Stomach (tissue), 4 donors: Measurements from ENCODE around the gene HNRNPUL1.

Experiments
- POLR2AphosphoS5 ChIP-seq, 3 donors: sonication (generic); formaldehyde crosslinking; IDR thresholded peaks; one replicate each; pipeline ENCODE4 v1.6.1; 2016; ENCODE audit warnings: antibody characterized with exemption in 3 of 3
- TF ChIP-seq, protein P1 (sequence below), 7 experiments: fragments of 450-650 bp in 4 of 7; fragments of 200-600 bp in 3 of 7; sonication (generic) in 3 of 7; IDR thresholded peaks; one replicate each; pipeline ENCODE4 v1.5.1; 2016 to 2019; ENCODE audit warnings: antibody characterized with exemption in 7 of 7, control low read depth in 2 of 7, mild to moderate bottlenecking in 1 of 7

DNA sequence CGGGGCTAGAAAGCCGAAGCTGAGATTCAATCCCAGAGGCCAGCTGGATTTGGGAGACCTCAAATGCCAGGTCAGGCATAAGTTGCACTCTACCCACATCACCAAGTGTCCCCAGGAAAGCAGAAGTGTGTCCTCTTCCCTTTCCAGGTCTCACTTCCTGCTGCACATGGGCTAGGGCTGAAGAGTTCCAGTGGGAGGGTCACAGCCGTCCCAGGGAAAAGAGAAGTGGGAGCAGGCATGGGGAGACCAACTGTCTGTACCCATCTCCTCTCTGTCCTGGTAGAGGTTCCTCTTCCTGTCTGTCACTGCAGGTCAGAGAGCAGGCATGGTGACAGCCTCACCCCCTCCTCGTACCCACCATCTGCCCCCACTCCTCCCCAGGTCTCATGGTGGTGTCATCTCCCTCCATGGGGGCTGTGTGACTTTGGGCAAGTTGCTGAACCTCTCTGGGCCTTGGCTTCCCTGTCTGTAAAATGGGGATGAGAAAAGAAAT, 30.4 kb upstream of the HNRNPUL1 start:
- TF ChIP-seq, protein P1, sequence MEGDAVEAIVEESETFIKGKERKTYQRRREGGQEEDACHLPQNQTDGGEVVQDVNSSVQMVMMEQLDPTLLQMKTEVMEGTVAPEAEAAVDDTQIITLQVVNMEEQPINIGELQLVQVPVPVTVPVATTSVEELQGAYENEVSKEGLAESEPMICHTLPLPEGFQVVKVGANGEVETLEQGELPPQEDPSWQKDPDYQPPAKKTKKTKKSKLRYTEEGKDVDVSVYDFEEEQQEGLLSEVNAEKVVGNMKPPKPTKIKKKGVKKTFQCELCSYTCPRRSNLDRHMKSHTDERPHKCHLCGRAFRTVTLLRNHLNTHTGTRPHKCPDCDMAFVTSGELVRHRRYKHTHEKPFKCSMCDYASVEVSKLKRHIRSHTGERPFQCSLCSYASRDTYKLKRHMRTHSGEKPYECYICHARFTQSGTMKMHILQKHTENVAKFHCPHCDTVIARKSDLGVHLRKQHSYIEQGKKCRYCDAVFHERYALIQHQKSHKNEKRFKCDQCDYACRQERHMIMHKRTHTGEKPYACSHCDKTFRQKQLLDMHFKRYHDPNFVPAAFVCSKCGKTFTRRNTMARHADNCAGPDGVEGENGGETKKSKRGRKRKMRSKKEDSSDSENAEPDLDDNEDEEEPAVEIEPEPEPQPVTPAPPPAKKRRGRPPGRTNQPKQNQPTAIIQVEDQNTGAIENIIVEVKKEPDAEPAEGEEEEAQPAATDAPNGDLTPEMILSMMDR (IDR thresholded peaks at IDR 0.05): no peak
- no peak for TF ChIP-seq POLR2AphosphoS5 (IDR thresholded peaks at IDR 0.05)
